ENCODE results near the gene SERPINE1.

The SERPINE1 gene

DNA sequence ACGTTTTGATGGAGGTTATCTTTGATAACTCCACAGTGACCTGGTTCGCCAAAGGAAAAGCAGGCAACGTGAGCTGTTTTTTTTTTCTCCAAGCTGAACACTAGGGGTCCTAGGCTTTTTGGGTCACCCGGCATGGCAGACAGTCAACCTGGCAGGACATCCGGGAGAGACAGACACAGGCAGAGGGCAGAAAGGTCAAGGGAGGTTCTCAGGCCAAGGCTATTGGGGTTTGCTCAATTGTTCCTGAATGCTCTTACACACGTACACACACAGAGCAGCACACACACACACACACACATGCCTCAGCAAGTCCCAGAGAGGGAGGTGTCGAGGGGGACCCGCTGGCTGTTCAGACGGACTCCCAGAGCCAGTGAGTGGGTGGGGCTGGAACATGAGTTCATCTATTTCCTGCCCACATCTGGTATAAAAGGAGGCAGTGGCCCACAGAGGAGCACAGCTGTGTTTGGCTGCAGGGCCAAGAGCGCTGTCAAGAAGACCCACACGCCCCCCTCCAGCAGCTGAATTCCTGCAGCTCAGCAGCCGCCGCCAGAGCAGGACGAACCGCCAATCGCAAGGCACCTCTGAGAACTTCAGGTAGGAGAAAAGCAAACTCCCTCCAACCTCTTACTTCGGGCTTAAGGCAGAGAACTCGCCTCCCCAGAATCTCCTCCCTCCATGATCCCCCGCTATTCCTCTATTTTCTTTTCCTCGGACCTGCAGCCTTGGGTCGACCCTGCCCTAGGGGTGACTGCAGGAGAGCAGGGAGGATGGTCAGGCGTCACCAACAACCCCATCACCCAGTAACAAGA lies at the start of gene SERPINE1:
SERPINE1 (plus strand) TSS at position 454 of the 809 bp plus-strand sequence. CDS start 1,290 bp downstream, outside the sequence.
- DNase-seq (ENCODE audit: low read depth), result peak; percentile 58
- no peak within 1 kb of the TSS for H3K4me3 ChIP-seq (ENCODE audit: low read depth, low read length)
- TF ChIP-seq, protein P1, sequence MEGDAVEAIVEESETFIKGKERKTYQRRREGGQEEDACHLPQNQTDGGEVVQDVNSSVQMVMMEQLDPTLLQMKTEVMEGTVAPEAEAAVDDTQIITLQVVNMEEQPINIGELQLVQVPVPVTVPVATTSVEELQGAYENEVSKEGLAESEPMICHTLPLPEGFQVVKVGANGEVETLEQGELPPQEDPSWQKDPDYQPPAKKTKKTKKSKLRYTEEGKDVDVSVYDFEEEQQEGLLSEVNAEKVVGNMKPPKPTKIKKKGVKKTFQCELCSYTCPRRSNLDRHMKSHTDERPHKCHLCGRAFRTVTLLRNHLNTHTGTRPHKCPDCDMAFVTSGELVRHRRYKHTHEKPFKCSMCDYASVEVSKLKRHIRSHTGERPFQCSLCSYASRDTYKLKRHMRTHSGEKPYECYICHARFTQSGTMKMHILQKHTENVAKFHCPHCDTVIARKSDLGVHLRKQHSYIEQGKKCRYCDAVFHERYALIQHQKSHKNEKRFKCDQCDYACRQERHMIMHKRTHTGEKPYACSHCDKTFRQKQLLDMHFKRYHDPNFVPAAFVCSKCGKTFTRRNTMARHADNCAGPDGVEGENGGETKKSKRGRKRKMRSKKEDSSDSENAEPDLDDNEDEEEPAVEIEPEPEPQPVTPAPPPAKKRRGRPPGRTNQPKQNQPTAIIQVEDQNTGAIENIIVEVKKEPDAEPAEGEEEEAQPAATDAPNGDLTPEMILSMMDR (IDR thresholded peaks at IDR 0.05; ENCODE audit: low read depth, low read length, missing control alignments), result peak; percentile 43

DNA sequence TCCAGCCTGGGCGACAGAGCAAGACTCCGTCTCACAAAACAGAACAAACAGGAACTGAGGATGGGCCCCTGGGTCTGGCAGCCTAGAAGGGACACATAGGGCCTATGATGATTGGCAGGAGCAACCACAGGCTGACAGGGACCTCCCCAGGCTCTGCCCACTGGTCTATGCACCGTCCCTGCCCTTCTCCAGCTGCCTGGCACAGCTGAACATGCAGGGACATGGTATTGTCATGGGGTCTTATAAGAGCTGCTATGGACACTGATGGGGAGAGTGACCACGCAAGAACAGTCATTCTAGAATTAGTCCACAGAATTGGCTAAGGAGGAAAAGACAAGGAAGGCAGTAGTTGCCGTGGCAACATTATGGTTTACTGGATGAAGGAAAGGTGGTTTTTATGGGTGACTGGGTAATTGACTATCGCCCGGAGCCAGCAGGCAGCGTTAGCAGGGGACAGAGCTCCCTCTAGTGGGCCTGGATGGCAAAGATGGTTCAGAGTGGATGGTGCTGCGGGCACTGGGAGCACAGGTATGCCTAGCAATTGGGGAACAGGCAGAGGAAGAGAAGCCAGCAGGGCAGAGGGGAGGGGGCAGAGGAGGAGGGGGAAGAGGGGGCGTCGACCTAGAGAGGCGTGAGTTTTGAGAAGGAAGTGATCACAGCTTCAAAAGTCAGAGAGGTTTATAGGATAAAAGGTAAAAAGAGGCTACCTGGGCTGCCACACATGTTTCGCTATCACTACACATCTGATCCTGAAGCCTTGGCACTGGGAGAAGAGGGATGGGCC lies 49.4 kb upstream of the SERPINE1 start:
- DNase-seq (ENCODE audit: low read depth), result no peak
- no peak overlapping the region for H3K4me3 ChIP-seq (ENCODE audit: low read depth, low read length)
- TF ChIP-seq, protein P1 (IDR thresholded peaks at IDR 0.05; ENCODE audit: low read depth, low read length, missing control alignments), result peak; percentile 96

DNA sequence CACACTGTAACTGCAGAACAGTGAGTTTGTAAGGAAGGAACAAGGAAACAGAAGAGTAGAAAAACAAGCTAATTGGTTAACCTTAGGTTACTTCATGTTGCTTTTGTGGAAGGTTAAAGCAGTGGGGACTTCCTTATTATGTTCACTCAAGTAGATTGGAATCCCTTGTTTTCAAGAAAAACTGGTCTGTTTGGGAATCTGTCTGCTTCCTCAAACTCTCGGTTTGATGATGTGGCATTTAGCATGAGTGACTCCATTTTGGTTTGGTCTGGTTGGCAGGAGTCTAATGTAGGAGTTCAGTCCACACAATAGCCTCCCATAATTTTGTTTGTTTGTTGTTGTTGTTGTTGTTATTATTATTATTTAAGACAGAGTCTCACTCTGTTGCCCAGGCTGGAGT lies 45.5 kb upstream of the SERPINE1 start:
- no peak for DNase-seq (ENCODE audit: low read depth)
- TF ChIP-seq, protein P1 (IDR thresholded peaks at IDR 0.05; ENCODE audit: low read depth, low read length, missing control alignments), result no peak
- no peak overlapping the region for H3K4me3 ChIP-seq (ENCODE audit: low read depth, low read length)

DNA sequence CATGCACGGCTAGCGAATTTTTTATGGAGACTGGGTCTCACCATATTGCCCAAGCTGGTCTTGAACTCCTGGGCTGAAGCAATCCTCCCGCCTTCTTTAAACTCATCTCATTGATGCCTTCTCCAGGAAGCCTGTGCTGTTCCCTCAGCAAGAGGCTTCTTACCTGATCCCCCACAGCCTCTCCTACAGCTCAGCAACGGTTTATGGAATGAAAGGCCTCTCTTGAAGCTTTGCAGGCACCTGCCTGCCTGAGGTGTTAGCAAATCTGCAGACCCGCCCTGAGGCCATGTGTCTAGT lies 42.1 kb upstream of the SERPINE1 start:
- TF ChIP-seq, protein P1 (IDR thresholded peaks at IDR 0.05; ENCODE audit: low read depth, low read length, missing control alignments), result no peak
- peak overlapping the region; percentile 93 for H3K4me3 ChIP-seq (ENCODE audit: low read depth, low read length)

DNA sequence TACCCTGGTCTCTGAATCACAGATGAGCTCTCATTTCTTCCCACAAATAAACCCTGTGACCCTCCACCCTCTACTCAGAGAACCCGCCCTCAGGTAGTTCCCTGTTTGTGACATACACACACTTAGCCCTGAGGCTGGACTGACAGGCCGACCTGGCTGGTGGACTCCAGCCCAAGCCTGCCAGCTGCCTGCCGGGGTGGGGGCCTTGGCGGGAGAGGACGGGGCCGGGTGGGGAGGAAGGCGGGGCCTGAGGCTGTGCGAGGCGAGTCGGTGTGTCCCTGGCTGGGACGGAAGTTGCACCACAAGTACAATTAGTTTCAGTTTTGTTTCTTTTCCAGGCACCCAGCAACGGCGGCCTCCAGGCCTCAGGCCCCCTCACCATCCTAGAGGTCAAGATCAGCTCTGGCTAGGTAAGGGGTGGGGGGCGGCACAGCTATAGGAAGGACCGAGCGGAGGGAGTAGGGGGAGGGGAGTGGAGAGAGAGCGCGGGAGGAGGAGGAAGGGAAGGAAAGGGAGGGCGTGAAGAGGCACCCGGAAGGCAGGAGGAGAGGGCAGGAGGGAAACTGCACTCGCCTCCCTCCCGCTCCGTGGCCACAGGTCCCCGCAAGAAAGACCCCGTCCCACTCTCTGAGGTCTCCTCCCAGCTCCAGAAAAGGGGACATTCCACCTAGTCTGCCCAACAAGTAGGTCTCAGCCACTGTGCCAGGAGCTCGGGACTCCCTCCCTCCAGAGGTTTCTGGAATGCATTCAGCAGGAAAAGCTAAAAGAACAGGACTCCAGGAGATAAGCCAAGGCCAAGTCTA lies 41.5 kb upstream of the SERPINE1 start, which contains the start of gene TRIM56:
TRIM56 (plus strand) TSS at position 320 of the 803 bp plus-strand sequence. CDS start 1,832 bp downstream, outside the sequence.
- DNase-seq (ENCODE audit: low read depth), result peak; percentile 64

More for the DNA sequence above, 42.1 kb upstream of the SERPINE1 start:
- DNase-seq (ENCODE audit: low read depth), result no peak

More for the DNA sequence above, 41.5 kb upstream of the SERPINE1 start, which contains the start of gene TRIM56:
- peak within 1 kb of the TSS; percentile 93 for H3K4me3 ChIP-seq (ENCODE audit: low read depth, low read length)
- TF ChIP-seq, protein P1 (IDR thresholded peaks at IDR 0.05; ENCODE audit: low read depth, low read length, missing control alignments), result no peak

All from GM12864 (cell line).